Tibial nerve (tissue), 4 donors: ENCODE results near the gene NTNG1. TPM values are rescaled to one million over a fixed set of nuclear protein-coding genes. Genes with fewer than 3 reads are reported as not detected.

ENCODE experiments used
- DNase-seq, 2 donors: peaks; one replicate each; pipeline ENCODE4 v3.0.0-alpha.2; 2019; ENCODE audit warnings: low spot score in 2 of 2
- H3K27ac ChIP-seq, 4 donors: fragments of 200-600 bp; sonication (generic) in 3 of 4; one replicate each; pipeline ENCODE4 v1.5.1; 2017 to 2019; ENCODE audit warnings: mild to moderate bottlenecking in 1 of 4
- H3K27me3 ChIP-seq, 2 donors: fragments of 200-600 bp; sonication (generic) in 1 of 2; one replicate each; pipeline versions ENCODE4 v1.5.1 to v1.6.0; 2017 to 2019
- H3K36me3 ChIP-seq, 3 donors: fragments of 200-600 bp; sonication (generic); one replicate each; pipeline ENCODE4 v1.5.1; 2018 to 2019
- H3K4me1 ChIP-seq, 4 donors: fragments of 200-600 bp; sonication (generic) in 3 of 4; one replicate each; pipeline ENCODE4 v1.5.1; 2017 to 2019
- H3K4me3 ChIP-seq, 4 donors: fragments of 200-600 bp; sonication (generic) in 3 of 4; one replicate each; pipeline ENCODE4 v1.5.1; 2017 to 2019; ENCODE audit warnings: mild to moderate bottlenecking in 1 of 4, moderate library complexity in 1 of 4
- H3K9me3 ChIP-seq, 4 donors: fragments of 200-600 bp; sonication (generic) in 3 of 4; one replicate each; pipeline ENCODE4 v1.5.1; 2017 to 2019
- EP300 ChIP-seq, 2 donors: sonication (generic); formaldehyde crosslinking; IDR thresholded peaks; one replicate each; pipeline ENCODE4 v1.6.1; 2017; ENCODE audit warnings: antibody characterized with exemption in 2 of 2, mild to moderate bottlenecking in 1 of 2
- POLR2A ChIP-seq, 2 donors: fragments of 450-650 bp; IDR thresholded peaks; one replicate each; pipeline ENCODE4 v1.6.1; 2017; ENCODE audit warnings: antibody characterized with exemption in 2 of 2, mild to moderate bottlenecking in 2 of 2, moderate library complexity in 2 of 2
- WGBS, 2 donors: methylation state at CpG; one replicate each; pipeline ENCODE4 v1.1.5; 2018; 5-methylcytosine and 5-hydroxymethylcytosine counted together
- total RNA-seq, 4 donors: library from RNA; depleted of rRNA; stranded (reverse); fragments of >200 nt; gene quantifications; one replicate each; pipeline ENCODE4 v1.1.0, GENCODE V29; 2016
- TF ChIP-seq, protein P1 (sequence below), 5 experiments: fragments of 200-600 bp in 3 of 5; fragments of 450-650 bp in 2 of 5; sonication (generic) in 3 of 5; IDR thresholded peaks; one replicate each; pipeline ENCODE4 v1.5.1; 2016 to 2019; ENCODE audit warnings: antibody characterized with exemption in 5 of 5, mild to moderate bottlenecking in 3 of 5, moderate library complexity in 2 of 5

NTNG1 gene
- total RNA-seq, 4 donors from 2014 or later: 1.4 to 6.6 (median 3.9) TPM

DNA sequence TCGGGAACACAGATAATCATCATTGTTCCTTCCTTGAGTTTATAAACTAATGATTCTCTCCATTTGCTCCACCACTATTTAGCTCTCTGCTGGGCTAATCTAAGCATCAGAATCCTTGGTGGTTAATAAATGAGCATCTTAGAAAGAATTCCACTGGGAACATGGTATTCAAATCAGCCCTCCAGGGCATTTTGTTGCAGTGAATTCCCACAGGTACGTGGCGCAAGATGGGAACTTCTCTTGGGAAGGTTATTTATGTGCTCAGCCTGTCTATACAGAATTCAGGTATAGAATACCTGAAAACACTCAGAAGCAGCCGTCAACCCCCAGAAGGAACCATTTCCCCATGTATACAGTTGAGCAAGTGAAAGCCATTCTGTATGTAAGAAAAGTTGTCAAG is 131.5 kb downstream of the NTNG1 start:
- 85 to 93% methylated on average over 4 of the region's 4 CpGs for WGBS, 2 donors
- no peaks in the 10 kb centered on the region for H3K36me3 ChIP-seq
- H3K27ac ChIP-seq: no peak overlapping the region
- no peaks in the 10 kb centered on the region for H3K9me3 ChIP-seq
- DNase-seq: no peak
- no peaks in the 10 kb centered on the region for H3K27me3 ChIP-seq
- TF ChIP-seq POLR2A (IDR thresholded peaks at IDR 0.05) (no peak), EP300 (IDR thresholded peaks at IDR 0.05) (no peak)
- TF ChIP-seq, protein P1, sequence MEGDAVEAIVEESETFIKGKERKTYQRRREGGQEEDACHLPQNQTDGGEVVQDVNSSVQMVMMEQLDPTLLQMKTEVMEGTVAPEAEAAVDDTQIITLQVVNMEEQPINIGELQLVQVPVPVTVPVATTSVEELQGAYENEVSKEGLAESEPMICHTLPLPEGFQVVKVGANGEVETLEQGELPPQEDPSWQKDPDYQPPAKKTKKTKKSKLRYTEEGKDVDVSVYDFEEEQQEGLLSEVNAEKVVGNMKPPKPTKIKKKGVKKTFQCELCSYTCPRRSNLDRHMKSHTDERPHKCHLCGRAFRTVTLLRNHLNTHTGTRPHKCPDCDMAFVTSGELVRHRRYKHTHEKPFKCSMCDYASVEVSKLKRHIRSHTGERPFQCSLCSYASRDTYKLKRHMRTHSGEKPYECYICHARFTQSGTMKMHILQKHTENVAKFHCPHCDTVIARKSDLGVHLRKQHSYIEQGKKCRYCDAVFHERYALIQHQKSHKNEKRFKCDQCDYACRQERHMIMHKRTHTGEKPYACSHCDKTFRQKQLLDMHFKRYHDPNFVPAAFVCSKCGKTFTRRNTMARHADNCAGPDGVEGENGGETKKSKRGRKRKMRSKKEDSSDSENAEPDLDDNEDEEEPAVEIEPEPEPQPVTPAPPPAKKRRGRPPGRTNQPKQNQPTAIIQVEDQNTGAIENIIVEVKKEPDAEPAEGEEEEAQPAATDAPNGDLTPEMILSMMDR (IDR thresholded peaks at IDR 0.05): no peak
- H3K4me1 ChIP-seq: no peaks in the 10 kb centered on the region
- no peak overlapping the region for H3K4me3 ChIP-seq

DNA sequence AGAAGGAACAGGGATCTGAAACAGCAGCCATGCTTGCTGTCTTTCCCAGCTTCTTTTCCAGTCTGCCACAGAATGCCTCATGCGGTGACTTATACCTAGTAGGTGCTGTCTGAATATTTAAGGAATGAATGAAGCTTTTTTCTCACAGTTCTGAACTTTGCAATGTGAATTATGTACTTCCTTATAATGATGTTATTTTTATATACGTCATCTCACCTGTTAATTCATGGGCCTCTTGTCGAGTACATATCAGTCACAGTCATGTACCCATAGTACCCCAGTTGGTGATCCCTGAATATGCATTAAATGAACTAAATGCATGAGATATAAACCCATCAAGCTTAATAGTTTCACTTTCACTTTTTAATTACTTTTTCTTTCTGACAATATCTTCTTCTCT is 132.7 kb downstream of the NTNG1 start:
- TF ChIP-seq, protein P1 (IDR thresholded peaks at IDR 0.05): no peak
- TF ChIP-seq POLR2A (IDR thresholded peaks at IDR 0.05) (no peak), EP300 (IDR thresholded peaks at IDR 0.05) (no peak)
- H3K27me3 ChIP-seq: no peaks in the 10 kb centered on the region
- H3K36me3 ChIP-seq: no peaks in the 10 kb centered on the region
- WGBS, 2 donors: 76 to 77% methylated on average over 3 of the region's 3 CpGs
- H3K9me3 ChIP-seq: no peaks in the 10 kb centered on the region
- H3K4me3 ChIP-seq: no peak overlapping the region
- no peak for DNase-seq
- H3K27ac ChIP-seq: no peak overlapping the region
- H3K4me1 ChIP-seq: no peaks in the 10 kb centered on the region

DNA sequence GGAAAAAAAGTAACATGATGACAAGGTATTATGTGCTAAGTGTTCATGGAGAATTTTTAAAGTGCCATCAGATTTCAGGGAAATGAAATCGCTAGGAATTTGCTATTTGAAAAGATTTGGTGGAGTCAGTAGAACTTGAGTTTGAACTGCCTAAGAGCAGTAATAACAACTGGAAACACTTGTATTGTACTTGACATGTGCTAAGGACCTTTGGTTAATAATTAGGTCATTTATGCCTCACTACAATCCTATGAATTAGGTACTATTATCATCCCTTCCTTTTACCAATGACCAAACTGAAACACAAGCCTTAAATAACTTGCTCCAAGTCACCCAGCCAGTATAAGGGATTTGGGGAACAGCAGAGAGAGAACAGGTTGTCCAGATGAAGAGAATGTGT is 133.4 kb downstream of the NTNG1 start:
- TF ChIP-seq, protein P1 (IDR thresholded peaks at IDR 0.05): no peak
- TF ChIP-seq EP300 (IDR thresholded peaks at IDR 0.05): no peak
- TF ChIP-seq POLR2A (IDR thresholded peaks at IDR 0.05): no peak
- DNase-seq: no peak
- WGBS, 2 donors: 91 to 95% methylated on average over 1 of the region's 1 CpG
- Histone ChIP-seq H3K4me1 (no peaks in the 10 kb centered on the region), H3K27ac (no peak overlapping the region), H3K9me3 (no peaks in the 10 kb centered on the region), H3K27me3 (no peaks in the 10 kb centered on the region), H3K36me3 (no peaks in the 10 kb centered on the region), H3K4me3 (no peak overlapping the region)

DNA sequence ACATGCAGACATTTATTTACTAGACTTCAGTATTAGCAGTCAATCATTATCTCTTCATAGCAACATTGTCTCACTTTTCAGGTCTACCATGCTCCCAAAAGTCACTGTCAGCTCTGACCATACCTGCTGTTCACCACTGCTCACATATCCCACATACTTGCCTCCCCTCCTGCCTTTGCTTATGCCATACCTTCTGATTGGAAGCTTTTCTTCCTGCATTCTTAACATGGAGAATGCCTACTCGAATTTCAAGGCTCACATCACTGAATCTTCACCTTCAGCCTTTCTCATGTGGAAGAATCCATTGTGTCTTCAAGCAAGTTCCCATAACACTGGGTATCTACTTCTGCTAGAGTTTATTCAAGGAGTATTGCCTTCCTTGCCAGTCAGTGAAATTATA is 135.4 kb downstream of the NTNG1 start:
- Histone ChIP-seq H3K9me3 (no peaks in the 10 kb centered on the region), H3K4me3 (no peak overlapping the region), H3K4me1 (no peaks in the 10 kb centered on the region), H3K36me3 (no peaks in the 10 kb centered on the region), H3K27me3 (no peaks in the 10 kb centered on the region), H3K27ac (no peak overlapping the region)
- no peak for DNase-seq
- WGBS, 2 donors: 41 to 43% methylated on average over 1 of the region's 1 CpG
- TF ChIP-seq, protein P1 (IDR thresholded peaks at IDR 0.05): no peak
- TF ChIP-seq EP300 (IDR thresholded peaks at IDR 0.05) (no peak), POLR2A (IDR thresholded peaks at IDR 0.05) (no peak)

DNA sequence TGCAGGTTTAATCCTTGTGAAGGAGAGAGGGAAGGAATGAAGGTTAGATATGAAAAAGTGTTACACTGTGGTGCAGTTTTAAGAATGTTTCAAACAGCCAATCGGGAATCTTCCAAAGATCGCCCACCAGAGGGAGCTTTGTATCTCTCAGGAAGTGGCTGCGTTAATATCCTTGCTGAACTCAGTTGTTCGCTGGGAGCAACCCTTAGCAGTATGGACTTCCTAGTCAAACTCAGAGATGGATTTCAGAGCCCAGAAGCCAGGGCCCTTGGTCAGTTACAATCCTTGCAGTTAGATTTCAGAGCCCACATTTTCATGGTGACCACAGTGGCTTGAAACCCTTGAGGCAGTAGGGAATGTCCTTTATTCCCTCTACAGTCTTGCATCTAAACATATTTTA is 136.2 kb downstream of the NTNG1 start:
- H3K36me3 ChIP-seq: no peaks in the 10 kb centered on the region
- 19 to 21% methylated on average over 4 of the region's 4 CpGs for WGBS, 2 donors
- no peak for TF ChIP-seq EP300 (IDR thresholded peaks at IDR 0.05)
- no peak for TF ChIP-seq POLR2A (IDR thresholded peaks at IDR 0.05)
- TF ChIP-seq, protein P1 (IDR thresholded peaks at IDR 0.05): peak in 2 of 5 experiments; percentile 14 to 19
- no peak overlapping the region for H3K27ac ChIP-seq
- H3K4me3 ChIP-seq: no peak overlapping the region
- DNase-seq: peak in 1 of 2 donors; percentile 19
- H3K9me3 ChIP-seq: no peaks in the 10 kb centered on the region
- H3K27me3 ChIP-seq: no peaks in the 10 kb centered on the region
- no peaks in the 10 kb centered on the region for H3K4me1 ChIP-seq
